GM15510 (cell line): ENCODE data around the gene XPO5.

ENCODE experiments used
- POLR2A ChIP-seq: IDR thresholded peaks from 3 replicates; pipeline ENCODE4 v1.6.1; 2011; ENCODE audit warnings: borderline replicate concordance; ENCODE audit not compliant: insufficient read length; ENCODE audit errors: extremely low read depth

XPO5 gene

GRCh38 chr6:43472515-43472914 lies 103.3 kb downstream of the XPO5 start:
- TF ChIP-seq POLR2A = no peak
